Astrocyte of the hippocampus (primary cell): ENCODE measurements around the gene PLEKHG3.

Source experiments
- DNase-seq: peaks from one replicate; pipeline ENCODE4 v3.0.0; 2011; ENCODE audit warnings: low read depth, low spot score

PLEKHG3 gene

DNA sequence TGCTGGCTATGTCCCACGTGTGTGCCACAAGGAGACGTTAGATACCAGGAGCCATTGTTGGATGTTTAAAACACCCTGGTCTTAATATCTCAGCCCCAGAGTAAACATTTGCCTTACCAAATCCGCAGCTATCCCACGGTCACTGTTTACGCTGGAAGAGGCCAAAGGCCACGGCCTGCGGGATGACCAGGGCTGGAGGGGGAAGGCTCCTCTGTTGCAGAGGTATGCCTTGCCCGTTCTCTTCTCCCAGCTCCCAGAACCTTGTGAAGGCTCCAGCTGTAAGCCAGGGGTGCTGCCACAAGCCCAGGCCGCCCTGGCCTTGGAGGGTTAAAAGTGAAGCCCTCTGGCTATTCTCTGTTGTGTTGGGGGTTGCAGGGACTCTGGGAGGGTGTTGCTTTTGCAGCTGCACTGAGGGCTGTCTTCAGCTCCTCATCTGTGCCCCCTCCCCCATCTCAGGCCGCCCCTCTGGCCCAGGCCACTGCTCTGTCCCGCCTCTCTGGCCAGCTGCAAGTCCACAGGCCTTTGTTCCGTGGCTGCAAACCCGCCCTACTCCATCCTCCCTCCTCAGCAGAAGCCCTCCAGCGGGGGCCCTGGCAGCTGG is 2.5 kb downstream of the PLEKHG3 start:
- no peak for DNase-seq

DNA sequence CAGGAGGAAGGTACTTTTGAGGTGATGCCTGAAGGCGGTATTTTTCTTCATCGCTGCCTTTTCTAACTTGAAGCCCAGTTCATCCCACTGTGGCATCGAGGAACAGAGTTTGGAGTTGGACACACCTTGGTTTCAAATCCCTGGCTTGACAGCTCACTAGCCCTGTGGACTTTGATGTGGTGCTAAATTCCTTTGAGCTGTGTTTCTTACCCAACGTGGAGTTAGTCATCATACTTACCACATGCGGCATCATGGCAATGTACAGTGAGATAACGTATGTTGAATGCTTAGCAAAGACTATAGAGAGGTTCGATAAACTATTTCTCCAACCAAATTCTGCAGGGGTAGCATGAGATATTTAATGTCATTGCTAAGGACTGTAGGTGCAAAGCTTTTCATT is 3.4 kb downstream of the PLEKHG3 start:
- DNase-seq, result peak; percentile 83

DNA sequence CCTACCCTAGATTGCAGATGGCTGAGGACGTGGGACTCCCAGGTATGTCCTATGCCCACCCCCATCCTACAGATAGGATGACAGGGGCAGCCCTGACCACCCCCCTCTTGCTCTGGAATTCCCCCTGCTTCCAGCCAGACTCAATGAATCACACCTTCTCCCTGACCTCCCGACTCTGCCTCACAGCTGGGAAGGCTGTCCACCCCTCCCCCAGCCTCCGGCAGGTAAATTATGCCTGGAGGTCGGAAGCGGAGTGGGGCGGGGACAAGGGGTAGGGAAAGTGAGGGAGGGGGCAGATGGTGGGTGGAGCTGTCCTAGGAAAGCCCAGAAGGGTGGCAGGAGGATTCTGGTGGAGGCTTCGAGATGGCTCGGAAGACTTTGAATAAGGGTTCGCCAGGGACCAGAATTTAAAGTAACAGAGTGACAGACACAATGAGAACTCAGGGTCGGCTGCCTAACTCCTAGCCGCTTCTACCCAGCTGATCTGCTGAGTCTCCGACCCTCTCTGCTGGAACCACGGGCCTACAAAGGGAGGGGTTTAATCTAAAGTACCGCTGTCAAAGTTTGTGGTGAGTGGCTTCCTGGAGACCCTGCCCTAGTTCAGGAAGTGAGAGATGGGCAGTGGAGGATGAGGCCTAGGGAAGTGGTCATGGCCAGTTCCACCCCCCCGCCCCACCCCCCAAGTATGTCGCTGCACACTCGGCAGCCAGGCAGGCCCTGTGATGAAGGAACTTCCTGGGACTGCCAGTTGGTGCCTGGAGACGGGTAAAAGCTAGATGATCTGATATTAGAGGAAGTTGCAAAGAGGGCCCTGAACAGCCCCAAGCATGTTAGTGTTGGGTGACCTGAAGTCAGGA is 4.2 kb downstream of the PLEKHG3 start:
- DNase-seq, result peak; percentile 62

DNA sequence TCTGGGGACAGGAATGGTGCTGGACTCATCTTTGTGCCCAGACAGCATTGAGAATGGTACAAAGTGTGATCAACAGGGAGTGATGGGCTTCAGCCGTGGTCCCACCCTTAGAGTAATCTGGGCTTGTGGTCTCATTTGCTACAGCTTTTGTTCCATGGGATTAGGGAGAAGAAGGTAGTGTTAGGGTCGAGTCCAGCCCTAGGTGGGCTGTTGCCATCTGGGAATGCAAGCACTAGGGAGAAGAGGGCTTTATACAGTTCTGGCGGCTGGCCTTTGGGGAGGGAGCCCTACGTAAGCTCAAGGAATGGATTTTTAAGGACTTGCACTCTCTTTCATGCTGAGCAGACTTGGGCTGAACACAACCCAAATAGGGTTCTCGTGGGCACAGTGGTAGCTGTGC is 4.9 kb downstream of the PLEKHG3 start:
- DNase-seq, result no peak

DNA sequence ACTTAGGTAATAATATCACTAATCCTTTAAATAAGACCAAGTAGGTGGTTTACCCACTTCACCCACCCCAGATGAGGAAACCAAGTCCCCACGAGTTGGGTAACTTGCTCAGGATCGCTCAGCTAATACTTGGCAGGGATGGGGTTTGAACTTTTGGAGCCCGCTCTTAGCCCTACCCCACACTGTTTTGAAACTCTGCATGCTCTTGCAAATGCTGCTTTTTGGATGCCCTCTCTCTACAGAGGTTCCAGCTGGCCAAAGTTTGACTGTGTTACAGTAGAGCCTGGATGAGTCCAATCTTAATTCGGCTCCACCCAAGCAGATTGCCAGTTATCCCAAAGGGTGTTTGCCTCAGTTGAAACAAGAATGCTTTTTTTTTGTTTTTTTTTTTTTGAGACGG is 6.8 kb downstream of the PLEKHG3 start:
- DNase-seq, result no peak

DNA sequence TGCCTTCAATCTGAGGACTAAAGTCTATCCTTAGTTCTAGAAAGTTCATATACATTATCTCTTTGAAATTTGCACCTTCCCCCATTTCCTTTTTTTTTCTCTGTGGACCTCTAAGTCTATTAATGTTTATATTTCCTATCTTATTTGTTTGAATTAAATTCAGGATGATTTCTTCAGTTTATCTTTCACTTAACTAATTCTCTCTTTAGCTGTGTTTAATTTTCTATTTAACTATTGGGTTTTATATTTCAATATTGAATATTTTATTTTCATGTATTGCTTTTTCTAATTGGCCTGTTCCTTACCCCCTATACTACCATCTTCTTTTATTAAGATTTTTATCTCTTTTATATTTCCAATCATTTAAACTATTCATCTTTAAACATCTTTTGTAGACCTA is 9.5 kb downstream of the PLEKHG3 start:
- no peak for DNase-seq

DNA sequence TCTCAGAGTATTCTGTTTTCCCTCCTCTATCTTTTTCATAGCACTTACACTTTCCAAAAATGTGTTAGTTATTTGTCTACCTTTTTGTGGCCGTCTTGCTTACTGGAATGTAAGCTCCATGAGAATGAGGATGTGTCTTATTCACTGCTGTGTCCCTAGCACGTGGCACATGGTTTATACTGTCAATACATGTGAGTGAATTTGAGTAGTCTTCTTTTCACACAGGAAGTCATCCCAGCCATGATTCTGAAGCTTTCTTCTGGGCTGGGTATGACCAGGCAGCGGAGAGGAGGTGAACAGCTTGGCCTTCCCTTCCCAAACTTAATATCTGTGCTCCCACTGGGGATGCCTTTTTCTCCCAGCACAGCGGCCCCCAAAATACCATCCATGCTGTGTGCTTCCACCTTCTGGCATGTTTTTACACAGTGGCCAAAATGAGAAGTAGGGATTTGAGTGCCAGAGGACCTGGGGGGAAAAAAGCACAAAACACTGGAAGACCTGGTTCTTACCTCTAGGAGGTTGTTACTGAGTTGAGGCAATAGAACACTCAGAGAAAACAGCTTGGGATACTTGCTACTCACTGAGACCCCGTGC is 10.3 kb downstream of the PLEKHG3 start:
- DNase-seq, result no peak

DNA sequence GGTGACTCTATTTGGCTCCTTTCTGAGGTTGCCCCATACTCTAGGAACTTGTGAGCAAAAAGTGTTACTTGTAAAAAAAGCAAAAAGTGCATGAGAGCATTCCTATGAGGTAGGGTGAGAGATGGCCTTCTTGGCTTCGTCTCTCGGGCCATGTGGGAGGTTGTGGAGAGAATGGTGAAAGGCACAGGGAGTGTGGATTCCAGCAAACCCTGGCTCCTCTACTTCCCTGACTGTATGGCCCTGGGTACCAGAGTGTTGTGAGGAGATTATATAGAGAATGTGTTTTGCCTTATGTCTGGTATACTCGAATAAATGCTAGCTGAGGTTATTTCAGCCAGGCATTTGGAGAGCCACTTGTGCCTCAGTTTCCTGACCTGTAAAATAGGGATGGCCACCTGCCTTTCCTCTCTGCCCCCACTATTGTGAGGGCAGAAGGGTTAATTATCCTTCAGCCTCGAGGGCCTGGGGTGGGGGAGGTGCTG is 11.0 kb downstream of the PLEKHG3 start:
- no peak for DNase-seq

DNA sequence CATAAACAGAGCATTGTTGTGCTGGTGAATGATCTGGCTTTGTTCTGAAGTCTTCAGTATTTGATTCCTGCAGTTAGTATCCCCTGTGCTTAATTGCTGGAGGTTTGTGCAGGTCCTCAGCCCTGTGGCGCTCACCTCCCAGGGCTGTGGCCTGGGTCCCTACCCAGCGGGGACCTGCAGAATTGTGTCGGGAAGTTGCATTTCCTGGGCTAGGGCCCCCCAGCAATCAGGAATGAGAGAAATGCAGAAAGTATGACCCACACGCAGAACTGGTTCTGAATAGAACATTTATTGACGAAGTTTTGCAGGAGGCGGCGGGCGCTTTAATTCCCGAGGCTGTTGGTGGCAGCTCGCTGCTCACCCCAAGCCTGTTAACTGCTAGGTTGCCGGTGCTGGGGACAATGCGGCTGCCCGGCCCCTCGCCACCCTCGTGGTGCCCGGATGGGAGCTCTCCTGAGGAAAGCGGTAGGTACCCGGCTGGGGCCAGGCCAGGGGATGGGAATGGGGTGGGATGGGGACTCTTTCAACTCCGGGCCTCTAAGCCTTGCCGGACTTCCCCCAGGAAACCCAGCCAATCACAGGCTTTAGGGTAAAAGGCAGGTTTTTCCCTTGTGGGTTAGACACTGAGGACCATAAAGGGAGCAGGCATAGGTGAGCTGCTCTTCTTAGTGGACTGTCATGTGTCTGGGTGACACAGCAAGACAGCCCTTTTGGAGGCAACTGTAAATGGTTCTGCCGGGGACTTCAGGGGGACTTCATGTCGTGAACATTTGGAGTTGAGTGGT is 11.6 kb downstream of the PLEKHG3 start:
- DNase-seq, result peak; percentile 73

DNA sequence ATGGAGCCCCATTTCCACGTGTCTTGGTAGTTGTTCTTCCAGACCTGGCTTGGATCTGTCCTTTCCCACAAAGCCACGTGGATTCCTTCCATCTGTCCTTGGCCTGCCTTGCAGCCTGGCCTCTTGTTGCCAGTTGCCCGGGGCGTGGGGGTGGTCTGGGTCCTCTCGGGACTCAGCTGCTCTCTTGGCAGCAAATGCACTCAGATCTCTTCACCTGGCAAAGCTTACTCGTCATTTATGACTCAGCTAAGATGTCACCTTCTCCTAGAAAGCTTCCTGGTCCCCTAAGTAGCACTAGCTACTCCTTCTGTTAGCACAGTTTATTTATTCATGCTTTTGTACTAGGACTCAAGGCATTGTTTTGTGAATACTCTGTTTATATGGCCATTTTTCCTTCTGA is 13.6 kb downstream of the PLEKHG3 start:
- DNase-seq, result no peak

DNA sequence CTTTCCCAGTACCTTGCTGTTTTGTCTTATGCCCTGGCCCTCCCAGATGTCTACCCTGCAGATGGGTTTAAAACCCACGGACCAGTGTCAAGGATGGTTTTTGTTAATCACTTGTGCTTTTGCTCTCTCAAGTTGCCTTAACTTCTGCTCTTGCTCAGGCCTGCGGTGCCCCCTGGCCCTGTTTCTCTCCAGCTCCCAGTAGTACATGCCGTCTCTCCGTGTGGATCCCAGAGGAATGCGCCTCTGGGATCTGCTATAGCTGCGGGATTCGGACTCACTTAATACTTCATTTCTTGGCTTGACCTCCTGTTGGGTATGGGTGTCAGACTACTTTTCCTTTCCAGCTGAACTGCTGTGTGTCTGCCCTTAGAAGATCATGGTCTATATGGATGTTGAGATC is 14.5 kb downstream of the PLEKHG3 start:
- no peak for DNase-seq

DNA sequence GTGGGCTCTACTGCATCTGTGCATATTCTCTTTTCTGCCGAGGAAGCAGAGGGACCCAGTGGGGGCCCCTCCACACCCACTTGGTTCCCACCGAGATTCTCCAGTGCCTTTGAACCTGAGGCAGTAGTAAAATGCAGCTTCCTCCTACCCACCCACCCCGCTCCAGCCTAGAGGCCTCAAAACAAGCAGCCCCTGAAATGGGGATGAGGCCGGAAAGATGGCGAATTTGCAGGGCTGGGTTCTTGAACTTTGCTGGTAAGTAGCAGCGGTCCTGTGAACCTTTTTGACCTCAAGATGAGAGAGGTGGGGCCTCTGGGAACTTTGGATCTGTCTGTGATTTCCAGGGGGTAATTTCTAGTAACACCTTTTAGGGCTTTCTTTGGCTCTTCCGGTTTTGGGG is 15.4 kb downstream of the PLEKHG3 start:
- DNase-seq, result no peak

DNA sequence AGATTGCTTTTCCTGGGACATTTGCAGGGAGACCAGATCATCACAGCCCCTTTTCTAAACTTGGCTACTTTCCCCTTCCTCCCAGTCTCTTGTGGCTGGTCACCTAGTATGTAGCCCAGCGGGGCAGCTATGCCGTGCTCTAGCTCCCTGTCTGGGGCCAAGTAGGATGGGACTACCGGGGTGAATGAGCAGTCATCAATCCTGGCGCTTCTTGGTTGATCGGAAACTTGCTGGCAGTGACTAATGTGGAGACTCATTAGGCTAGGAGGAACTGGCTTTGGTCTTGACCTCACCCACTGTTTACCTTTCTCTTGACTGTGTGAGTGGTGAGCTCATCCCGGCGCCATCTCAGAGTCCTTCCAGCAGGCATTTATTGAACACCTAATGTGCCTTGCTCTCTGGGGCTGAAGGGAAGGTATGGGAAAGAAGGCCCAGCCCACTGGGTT is 15.9 kb downstream of the PLEKHG3 start:
- peak; percentile 83 for DNase-seq

DNA sequence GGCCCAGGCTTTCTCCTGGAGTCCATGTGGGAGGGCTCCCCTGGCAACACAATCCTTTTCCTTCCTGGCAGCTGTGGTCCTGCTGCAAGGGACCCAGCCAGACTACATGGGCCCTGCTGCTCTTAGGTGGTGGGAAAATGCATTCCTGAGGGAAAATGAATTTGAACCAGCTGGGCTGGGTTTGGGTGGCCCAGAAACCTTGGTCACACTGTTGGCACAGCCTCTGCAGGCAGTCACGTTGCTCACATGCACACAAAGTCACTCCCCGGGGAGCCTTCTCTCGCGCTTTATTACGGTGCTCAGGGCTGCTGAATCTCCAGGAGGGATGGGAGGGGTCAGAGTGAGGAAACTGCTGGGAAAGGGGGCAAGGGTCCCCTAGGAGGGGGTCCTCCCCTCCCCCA is 17.2 kb downstream of the PLEKHG3 start:
- DNase-seq, result peak; percentile 93

DNA sequence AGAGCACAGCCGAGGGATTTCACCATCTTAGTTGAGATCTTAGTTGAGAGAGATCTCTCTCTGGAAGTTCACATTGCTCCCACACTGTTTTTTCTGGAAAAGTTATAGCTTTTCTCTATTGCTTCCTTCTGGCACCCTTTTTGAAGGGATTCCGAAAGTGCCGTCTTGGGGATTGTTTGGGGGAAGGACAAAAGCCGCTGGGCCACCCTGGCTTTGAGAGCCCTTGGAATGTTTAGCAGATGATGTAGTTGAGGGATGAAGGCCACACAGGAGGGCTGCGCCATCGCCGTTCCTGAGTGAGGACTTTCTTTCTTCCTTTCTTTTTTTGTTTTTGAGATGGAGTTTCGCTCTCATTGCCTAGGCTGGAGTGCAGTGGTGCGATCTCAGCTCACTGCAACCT is 17.7 kb downstream of the PLEKHG3 start:
- DNase-seq, result no peak

DNA sequence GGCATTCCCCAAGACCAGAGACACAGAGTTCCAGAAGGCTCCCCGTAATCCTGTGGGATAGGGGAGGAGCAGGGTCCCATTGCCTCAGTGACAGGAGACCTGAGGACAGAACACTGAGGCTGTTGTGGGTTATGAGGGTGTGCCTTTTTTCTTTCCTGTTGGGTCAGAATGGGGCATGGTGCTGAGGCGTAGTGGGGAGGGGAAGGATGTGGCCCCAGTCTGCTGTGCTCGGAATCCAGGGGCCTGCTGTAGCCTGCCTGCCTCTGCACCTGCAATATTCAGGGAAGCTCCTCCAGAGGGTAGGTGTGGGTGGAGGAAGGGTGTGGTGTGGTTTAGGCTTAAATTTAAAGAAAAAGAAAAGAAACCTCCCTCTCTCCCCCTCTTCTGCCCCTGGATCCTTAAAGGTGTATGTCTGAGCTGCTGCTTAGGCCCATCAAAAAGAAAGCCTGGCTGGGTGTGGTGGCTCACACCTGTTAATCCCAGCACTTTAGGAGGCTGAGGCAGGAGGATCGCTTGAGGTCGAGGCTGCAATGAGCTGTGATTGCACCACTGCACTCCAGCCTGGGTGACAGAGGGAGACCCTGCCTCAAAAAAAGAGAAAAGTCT is 18.7 kb downstream of the PLEKHG3 start:
- no peak for DNase-seq

DNA sequence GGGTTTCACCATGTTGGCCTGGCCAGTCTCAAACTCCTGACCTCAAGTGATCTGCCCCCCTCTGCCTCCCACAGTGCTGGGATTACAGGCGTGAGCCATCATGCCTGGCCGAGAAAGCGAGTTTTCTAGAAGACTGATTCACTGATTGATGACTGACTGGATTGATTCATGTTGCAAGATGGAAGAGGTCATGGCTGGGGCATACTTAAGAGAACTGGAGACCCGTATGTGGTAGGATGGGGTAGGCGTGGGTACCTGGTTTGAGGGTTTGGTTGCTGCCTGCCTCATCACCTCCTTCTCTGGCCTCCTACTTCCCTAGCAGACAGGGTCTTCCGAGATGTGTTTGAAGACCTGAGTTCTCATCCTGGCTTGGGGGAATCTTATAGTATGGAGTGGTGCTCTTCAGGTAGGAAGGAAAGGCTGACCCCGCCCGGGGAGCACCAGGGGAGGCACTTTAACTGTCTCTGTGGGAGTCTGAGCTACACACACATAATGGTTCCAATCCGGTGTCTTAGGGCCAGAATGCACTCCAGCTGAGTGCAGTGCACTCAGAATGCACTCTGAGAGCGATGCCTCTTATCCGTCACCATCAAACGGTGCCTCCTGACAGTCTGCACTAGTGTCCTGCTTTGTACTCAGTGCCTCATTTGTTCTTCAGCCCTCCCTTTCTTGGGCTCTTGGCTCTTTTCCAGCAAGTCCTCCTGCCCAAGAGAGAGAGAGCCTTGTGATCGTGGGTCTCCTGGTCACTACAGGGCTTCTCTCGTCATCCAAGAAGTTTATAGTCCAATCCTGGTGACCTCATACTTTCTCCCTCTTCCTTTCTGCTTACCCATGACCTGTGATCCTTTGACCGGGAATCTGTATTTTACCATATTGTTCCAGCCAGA is 19.7 kb downstream of the PLEKHG3 start:
- no peak for DNase-seq

DNA sequence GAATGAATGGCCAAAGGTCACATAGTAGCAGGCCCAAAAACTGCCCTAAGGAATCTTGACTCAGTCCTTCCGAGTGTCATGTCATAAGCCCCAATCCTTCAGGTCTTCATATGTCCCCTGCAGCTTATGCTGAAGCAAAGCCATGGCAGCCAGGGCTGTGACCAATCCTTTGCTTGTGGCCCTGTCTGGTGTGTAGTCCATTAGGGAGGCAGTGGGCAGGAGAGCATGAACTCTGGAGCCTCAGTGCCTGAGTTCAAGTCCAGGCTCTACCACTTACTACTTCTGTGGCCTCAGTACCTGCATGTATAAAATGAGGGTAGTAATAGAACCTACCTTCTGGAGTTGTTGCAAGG is 20.3 kb downstream of the PLEKHG3 start:
- no peak for DNase-seq

DNA sequence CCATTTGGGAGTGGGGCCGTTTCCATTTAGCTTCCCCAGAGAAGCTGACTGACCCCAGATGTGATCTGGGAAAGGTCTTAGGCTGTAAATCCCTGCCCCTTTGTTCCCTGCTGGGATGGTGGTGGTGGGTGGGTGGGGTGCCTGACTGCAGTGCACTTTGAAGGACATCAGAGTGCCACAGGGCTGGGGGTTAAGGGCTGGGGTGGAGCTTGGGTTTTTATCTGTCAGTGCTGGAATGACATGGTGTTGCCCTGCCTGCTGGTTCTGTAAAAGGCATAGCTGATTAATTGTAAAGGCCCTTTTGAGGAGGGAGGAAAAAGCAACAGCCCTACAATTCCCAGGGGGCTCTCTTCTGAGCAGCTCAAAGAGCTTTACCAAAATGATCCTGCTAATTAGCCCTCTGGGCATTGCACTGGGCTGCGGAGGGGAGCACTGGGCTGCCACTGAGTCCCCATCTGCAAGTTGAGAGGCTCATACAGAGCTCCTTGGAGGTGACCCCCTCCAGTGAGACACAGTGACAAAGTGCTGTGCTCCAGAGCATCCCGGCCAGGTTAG is 21.1 kb downstream of the PLEKHG3 start:
- no peak for DNase-seq

DNA sequence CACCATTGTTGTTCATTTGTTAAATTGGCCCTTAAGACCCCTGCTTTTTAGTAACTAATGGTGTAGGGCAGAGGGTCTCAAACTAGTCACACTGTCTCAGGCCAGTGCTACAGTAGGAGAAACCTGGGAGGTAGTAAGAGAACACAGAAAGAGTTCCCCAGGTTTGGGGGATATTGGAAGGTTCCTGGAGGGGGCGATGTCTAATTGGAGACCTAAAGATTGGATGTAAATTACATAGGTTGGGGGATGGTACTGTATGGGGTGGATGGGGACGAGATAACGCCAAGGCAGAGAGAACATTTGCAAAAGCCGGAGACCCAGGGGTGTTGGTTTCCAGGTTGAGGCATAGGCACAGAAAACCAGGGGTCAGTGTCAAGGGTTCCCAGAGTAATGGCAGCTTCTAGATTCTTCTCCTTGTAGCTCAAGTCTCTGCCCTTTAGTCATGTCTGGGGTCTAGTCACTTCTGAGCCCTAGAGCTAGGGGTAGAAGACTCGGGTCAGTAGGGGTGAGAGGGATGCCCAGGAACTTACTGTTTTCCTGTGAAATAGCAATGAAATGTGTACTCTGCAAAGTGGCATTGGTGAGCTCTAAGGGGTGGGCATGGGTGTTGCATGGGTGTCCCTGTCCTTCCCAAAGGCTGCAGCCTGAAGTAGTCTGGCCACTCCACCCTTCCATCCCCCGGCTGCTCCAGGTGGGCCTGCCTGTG is 21.8 kb downstream of the PLEKHG3 start:
- no peak for DNase-seq
